KMS-11 (cell line): ENCODE measurements around the gene SNX9.

Source experiments
- H2AFZ ChIP-seq: fragments of 200-600 bp; sonication (generic); 2 replicates; pipeline ENCODE4 v1.6.1; 2016; ENCODE audit warnings: antibody characterized with exemption, mixed run types, low read depth
- H3K27ac ChIP-seq: fragments of 200-600 bp; sonication (generic); 2 replicates; pipeline ENCODE4 v1.6.1; 2016; ENCODE audit warnings: mild to moderate bottlenecking, mixed run types
- H3K27me3 ChIP-seq: fragments of 200-600 bp; sonication (generic); 2 replicates; pipeline ENCODE4 v1.6.1; 2017; ENCODE audit warnings: mild to moderate bottlenecking, low read depth, mixed run types, moderate library complexity; ENCODE audit not compliant: insufficient read depth
- H3K36me3 ChIP-seq: fragments of 200-600 bp; sonication (generic); 2 replicates; pipeline ENCODE4 v1.6.1; 2017; ENCODE audit warnings: mild to moderate bottlenecking, mixed run types; ENCODE audit not compliant: insufficient read depth
- H3K4me1 ChIP-seq: fragments of 200-600 bp; sonication (generic); 2 replicates; pipeline ENCODE4 v1.6.1; 2016; ENCODE audit warnings: mild to moderate bottlenecking, low read depth, mixed run types; ENCODE audit not compliant: poor library complexity, severe bottlenecking
- H3K4me2 ChIP-seq: fragments of 200-600 bp; sonication (generic); 2 replicates; pipeline ENCODE4 v1.7.0; 2016; ENCODE audit warnings: mild to moderate bottlenecking, mixed run types
- H3K4me3 ChIP-seq: fragments of 200-600 bp; sonication (generic); IDR thresholded peaks from 2 replicates; pipeline ENCODE4 v1.6.1; 2017; ENCODE audit warnings: low read depth, low read length, mixed read lengths; ENCODE audit not compliant: insufficient read depth
- H3K79me2 ChIP-seq: fragments of 200-600 bp; sonication (generic); 2 replicates; pipeline ENCODE4 v1.6.1; 2016; ENCODE audit warnings: low read depth, mixed run types; ENCODE audit not compliant: insufficient read depth
- H3K9ac ChIP-seq: fragments of 200-600 bp; sonication (generic); 2 replicates; pipeline ENCODE4 v1.6.1; 2016; ENCODE audit warnings: mild to moderate bottlenecking, mixed run types
- H4K20me1 ChIP-seq: fragments of 200-600 bp; sonication (generic); 2 replicates; pipeline ENCODE4 v1.6.1; 2016; ENCODE audit warnings: mild to moderate bottlenecking, mixed run types; ENCODE audit not compliant: insufficient read depth
- CTCF ChIP-seq: fragments of 200-600 bp; sonication (generic); conservative IDR thresholded peaks from 2 replicates; pipeline ENCODE4 v1.6.1; 2017; ENCODE audit warnings: low read depth, mild to moderate bottlenecking, antibody characterized with exemption, low read length, moderate library complexity, mixed read lengths

Gene SNX9

GRCh38 chr6:157823001-157823527 lies at the start of gene SNX9:
SNX9 (plus strand) TSS chr6:157823246; CDS start chr6:157823435, 189 bp downstream.
- no peak for TF ChIP-seq CTCF
- peak within 1 kb of the TSS; percentile 64 for H2AFZ ChIP-seq
- peaks cover 54% of the 10 kb centered on the region for H3K27me3 ChIP-seq
- H3K4me1 ChIP-seq: peaks cover 9% of the 10 kb centered on the region
- no peaks in the 10 kb centered on the region for H3K36me3 ChIP-seq
- no peaks in the 10 kb centered on the region for H4K20me1 ChIP-seq
- H3K4me2 ChIP-seq: peak within 1 kb of the TSS; percentile 82
- H3K4me3 ChIP-seq: no peak within 1 kb of the TSS
- H3K27ac ChIP-seq: no peak within 1 kb of the TSS
- no peak within 1 kb of the TSS; the same call in 1 of the 2 replicates for H3K9ac ChIP-seq
- H3K79me2 ChIP-seq: no peaks in the 10 kb centered on the region

- H3K36me3 ChIP-seq: no peaks in the 10 kb centered on the region
- no peaks in the 10 kb centered on the region for H4K20me1 ChIP-seq
- H3K4me1 ChIP-seq: no peaks in the 10 kb centered on the region
- H3K79me2 ChIP-seq: no peaks in the 10 kb centered on the region
- no peak overlapping the region for H2AFZ ChIP-seq
- no peaks in the 10 kb centered on the region for H3K27me3 ChIP-seq
- H3K4me2 ChIP-seq: no peak overlapping the region
- H3K9ac ChIP-seq: no peak overlapping the region
- H3K27ac ChIP-seq: no peak overlapping the region
- no peak for TF ChIP-seq CTCF
- no peak overlapping the region for H3K4me3 ChIP-seq
These were observed 49.7 kb upstream of the SNX9 start for GRCh38 chr6:157773248-157773773.

DNA sequence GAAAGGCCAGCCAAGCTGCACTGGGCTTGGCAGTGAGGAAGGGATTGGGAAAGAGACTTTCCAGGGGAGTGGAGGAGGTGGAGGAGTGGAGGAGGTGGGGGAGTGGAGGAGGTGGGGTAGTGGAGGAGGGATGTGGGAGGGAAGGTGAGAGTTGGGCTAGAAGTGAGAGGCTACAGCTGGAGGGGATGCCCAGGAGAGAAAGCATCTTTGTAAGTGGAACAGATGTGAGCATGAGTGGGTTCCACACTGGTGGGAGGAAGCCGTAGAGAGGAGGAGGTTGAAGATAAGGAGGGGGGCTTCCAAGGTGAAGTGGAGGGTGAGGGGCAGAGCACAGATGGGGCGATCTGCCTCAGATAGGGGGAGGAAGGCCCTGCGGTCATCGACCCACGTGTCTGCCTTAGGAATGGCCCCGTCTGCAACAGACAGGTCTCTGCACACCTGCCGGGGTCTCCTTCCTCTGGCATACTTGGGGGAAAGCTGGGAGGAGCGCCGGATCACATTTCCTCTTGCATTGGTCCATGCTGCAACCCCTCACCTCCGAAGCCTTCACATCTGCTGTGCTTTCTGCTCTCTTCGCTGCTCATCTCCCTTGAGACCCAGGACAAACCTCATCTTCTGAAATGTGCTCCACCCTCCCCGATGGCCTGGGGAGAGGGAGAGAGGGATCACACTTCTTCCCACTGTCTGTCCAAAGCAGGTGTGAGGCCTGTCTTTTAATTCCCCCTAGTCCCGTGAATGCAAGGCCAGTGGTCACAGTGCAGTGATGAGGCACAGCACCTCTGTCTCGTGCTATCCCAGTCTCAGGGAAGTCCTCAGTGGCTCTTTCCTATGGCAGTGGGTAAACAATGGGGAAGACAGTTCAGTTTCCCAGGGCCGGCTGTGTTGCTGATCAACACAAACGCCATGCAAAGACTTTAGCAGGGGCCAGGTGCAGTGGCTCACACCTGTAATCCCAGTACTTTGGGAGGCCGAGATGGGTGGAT lies 48.6 kb upstream of the SNX9 start:
- H3K4me1 ChIP-seq: no peaks in the 10 kb centered on the region
- H3K79me2 ChIP-seq: no peaks in the 10 kb centered on the region
- H3K27ac ChIP-seq: no peak overlapping the region
- H4K20me1 ChIP-seq: no peaks in the 10 kb centered on the region
- TF ChIP-seq CTCF: no peak
- H3K4me3 ChIP-seq: no peak overlapping the region
- H3K9ac ChIP-seq: no peak overlapping the region
- no peak overlapping the region for H2AFZ ChIP-seq
- no peaks in the 10 kb centered on the region for H3K36me3 ChIP-seq
- no peak overlapping the region for H3K4me2 ChIP-seq
- H3K27me3 ChIP-seq: no peaks in the 10 kb centered on the region

DNA sequence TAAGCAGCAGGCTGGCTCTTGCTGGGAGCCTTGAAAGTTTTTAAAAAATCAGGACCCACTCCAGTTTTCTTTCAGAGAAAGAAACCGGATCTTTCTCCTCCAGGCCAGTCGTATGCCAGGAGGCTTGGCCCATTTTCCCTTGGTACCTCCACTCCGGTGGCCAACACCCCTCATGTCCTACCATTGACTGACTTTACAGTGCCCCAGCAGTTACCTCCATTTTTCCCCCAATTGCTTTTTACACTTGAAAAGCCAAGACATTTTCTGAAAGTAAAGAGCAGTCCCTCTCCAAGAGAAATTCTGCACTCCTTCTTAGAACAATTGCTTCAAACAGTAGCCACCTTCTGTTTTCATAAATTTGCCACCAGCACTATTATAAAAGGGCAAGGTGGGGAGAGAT lies 47.7 kb upstream of the SNX9 start:
- H3K27me3 ChIP-seq: no peaks in the 10 kb centered on the region
- no peaks in the 10 kb centered on the region for H3K4me1 ChIP-seq
- H2AFZ ChIP-seq: no peak overlapping the region
- H3K9ac ChIP-seq: no peak overlapping the region
- H3K79me2 ChIP-seq: no peaks in the 10 kb centered on the region
- H3K4me2 ChIP-seq: no peak overlapping the region
- H3K4me3 ChIP-seq: no peak overlapping the region
- H4K20me1 ChIP-seq: no peaks in the 10 kb centered on the region
- H3K27ac ChIP-seq: no peak overlapping the region
- no peaks in the 10 kb centered on the region for H3K36me3 ChIP-seq
- TF ChIP-seq CTCF: no peak
